HEK293 (cell line): Measurements from ENCODE around the gene CARM1.

ENCODE experiments used
- ATF2 ChIP-seq: fragments of 450-650 bp; formaldehyde crosslinking; IDR thresholded peaks from 2 replicates; pipeline ENCODE4 v1.5.1; 2016; ENCODE audit warnings: missing biosample characterization, missing genetic modification characterization, low read depth
- HOXC10 ChIP-seq: sonication (generic); formaldehyde crosslinking; IDR thresholded peaks from 2 replicates; pipeline ENCODE4 v1.8.1; 2023; ENCODE audit warnings: mild to moderate bottlenecking, missing genetic modification reagents
- OSR2 ChIP-seq: fragments of 450-650 bp; formaldehyde crosslinking; IDR thresholded peaks from 2 replicates; pipeline ENCODE4 v1.5.1; 2016; ENCODE audit warnings: missing biosample characterization, missing genetic modification characterization
- OVOL3 ChIP-seq: fragments of 450-650 bp; formaldehyde crosslinking; IDR thresholded peaks from 2 replicates; pipeline ENCODE4 v1.5.1; 2016; ENCODE audit warnings: missing biosample characterization, missing genetic modification characterization
- PRDM4 ChIP-seq: fragments of 450-650 bp; formaldehyde crosslinking; IDR thresholded peaks from 2 replicates; pipeline ENCODE4 v1.5.1; 2017; ENCODE audit warnings: missing biosample characterization, missing genetic modification characterization
- YY2 ChIP-seq: fragments of 450-650 bp; formaldehyde crosslinking; IDR thresholded peaks from 2 replicates; pipeline ENCODE4 v1.5.1; 2016; ENCODE audit warnings: missing biosample characterization, missing genetic modification characterization
- ZBTB48 ChIP-seq: fragments of 450-650 bp; formaldehyde crosslinking; IDR thresholded peaks from 2 replicates; pipeline ENCODE4 v1.5.1; 2016; ENCODE audit warnings: missing biosample characterization, missing genetic modification characterization
- ZFP69B ChIP-seq: fragments of 450-650 bp; formaldehyde crosslinking; IDR thresholded peaks from 2 replicates; pipeline ENCODE4 v1.5.1; 2016; ENCODE audit warnings: missing biosample characterization, missing genetic modification characterization
- ZNF175 ChIP-seq: fragments of 450-650 bp; formaldehyde crosslinking; IDR thresholded peaks from 2 replicates; pipeline ENCODE4 v1.5.1; 2016; ENCODE audit warnings: missing biosample characterization, missing genetic modification characterization
- ZNF239 ChIP-seq: fragments of 450-650 bp; formaldehyde crosslinking; IDR thresholded peaks from 2 replicates; pipeline ENCODE4 v1.5.1; 2016; ENCODE audit warnings: missing biosample characterization, missing genetic modification characterization
- ZNF324 ChIP-seq: fragments of 450-650 bp; formaldehyde crosslinking; IDR thresholded peaks from 2 replicates; pipeline ENCODE4 v1.5.1; 2016; ENCODE audit warnings: missing biosample characterization, missing genetic modification characterization
- ZNF398 ChIP-seq: fragments of 450-650 bp; formaldehyde crosslinking; IDR thresholded peaks from 2 replicates; pipeline ENCODE4 v1.5.1; 2017; ENCODE audit warnings: missing biosample characterization, missing genetic modification characterization
- ZNF416 ChIP-seq: fragments of 450-650 bp; formaldehyde crosslinking; IDR thresholded peaks from 2 replicates; pipeline ENCODE4 v1.5.1; 2016; ENCODE audit warnings: missing biosample characterization, missing genetic modification characterization
- ZNF518A ChIP-seq: fragments of 450-650 bp; formaldehyde crosslinking; conservative IDR thresholded peaks from 2 replicates; pipeline ENCODE4 v1.5.1; 2016; ENCODE audit warnings: low read depth, missing biosample characterization, missing genetic modification characterization
- ZNF621 ChIP-seq: fragments of 450-650 bp; formaldehyde crosslinking; IDR thresholded peaks from 2 replicates; pipeline ENCODE4 v1.5.1; 2017; ENCODE audit warnings: missing biosample characterization, missing genetic modification characterization
- ZNF629 ChIP-seq: fragments of 450-650 bp; formaldehyde crosslinking; IDR thresholded peaks from 2 replicates; pipeline ENCODE4 v1.5.1; 2017; ENCODE audit warnings: missing biosample characterization, missing genetic modification characterization
- ZNF677 ChIP-seq: fragments of 450-650 bp; IDR thresholded peaks from 2 replicates; pipeline ENCODE4 v1.5.0; 2018; ENCODE audit warnings: missing biosample characterization, mild to moderate bottlenecking, missing genetic modification characterization, moderate library complexity
- ZNF707 ChIP-seq: fragments of 450-650 bp; formaldehyde crosslinking; IDR thresholded peaks from 2 replicates; pipeline ENCODE4 v1.5.1; 2016; ENCODE audit warnings: missing biosample characterization, missing genetic modification characterization
- TF ChIP-seq, protein P1 (sequence below): fragments of 450-650 bp; formaldehyde crosslinking; conservative IDR thresholded peaks from 2 replicates; pipeline ENCODE4 v1.5.1; 2016; ENCODE audit warnings: low read depth, missing biosample characterization, missing genetic modification characterization
- TF ChIP-seq, protein P2 (sequence below): fragments of 450-650 bp; formaldehyde crosslinking; IDR thresholded peaks from 2 replicates; pipeline ENCODE4 v1.5.1; 2016; ENCODE audit warnings: missing biosample characterization, missing genetic modification characterization
- TF ChIP-seq, protein P3 (sequence below): fragments of 450-650 bp; formaldehyde crosslinking; IDR thresholded peaks from 2 replicates; pipeline ENCODE4 v1.5.1; 2016; ENCODE audit warnings: missing biosample characterization, missing genetic modification characterization

The CARM1 gene

DNA sequence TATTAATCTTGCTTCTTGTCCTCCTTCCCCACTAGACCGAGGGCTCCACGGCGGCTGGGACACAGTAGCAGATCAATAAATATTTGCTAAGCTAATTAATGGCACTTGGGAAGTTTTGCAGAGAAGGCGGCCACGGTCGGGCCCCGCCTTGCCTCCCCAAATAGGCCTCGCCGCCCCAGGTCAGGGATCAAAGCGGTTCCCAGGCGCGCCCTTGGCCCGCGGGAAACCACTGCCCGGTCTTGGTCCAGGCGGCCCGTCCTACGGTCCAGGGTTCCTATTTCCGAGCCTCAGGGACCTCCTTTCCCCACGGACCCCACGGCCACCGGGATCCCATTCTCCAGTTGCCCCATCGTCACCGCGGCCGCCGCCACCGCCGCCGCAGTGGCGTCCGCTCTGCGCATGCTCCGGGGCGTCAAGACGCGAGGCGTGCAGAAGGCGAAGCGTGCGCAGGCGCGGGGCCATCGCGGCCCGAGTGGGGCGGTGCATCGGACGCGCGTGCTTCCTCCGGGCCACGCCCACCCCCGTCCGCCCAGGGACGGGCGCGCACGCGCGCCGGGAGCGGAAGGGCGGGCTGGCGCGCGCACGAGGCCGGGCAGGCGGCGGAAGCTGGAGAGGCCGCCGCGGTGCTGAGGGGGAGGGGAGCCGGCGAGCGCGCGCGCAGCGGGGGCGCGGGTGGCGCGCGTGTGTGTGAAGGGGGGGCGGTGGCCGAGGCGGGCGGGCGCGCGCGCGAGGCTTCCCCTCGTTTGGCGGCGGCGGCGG lies 89.1 kb downstream of the CARM1 start, which contains the start of gene SMARCA4 (continued):
- TF ChIP-seq ZNF621 (tag by site-specific recombination) (no peak), OVOL3 (tag by site-specific recombination) (no peak), ZNF677 (tag by site-specific recombination) (no peak), ZNF398 (no peak), ZNF175 (tag by site-specific recombination) (no peak), ZNF239 (tag by site-specific recombination) (no peak), YY2 (tag by site-specific recombination) (0 out of 2 replicates have a peak, but pooled peaks have one; percentile 58), HOXC10 (CRISPR knock-in tag) (no peak), ZBTB48 (tag by site-specific recombination) (peak; percentile 62), ZFP69B (tag by site-specific recombination) (peak; percentile 74), ZNF518A (tag by site-specific recombination) (peak; percentile 38; the same call in 1 of the 2 replicates), ZNF324 (tag by site-specific recombination) (peak; percentile 67; the same call in 1 of the 2 replicates), ZNF629 (tag by site-specific recombination) (peak; percentile 58; the same call in 1 of the 2 replicates), PRDM4 (peak; percentile 47; the same call in 1 of the 2 replicates), OSR2 (no peak), ZNF707 (tag by site-specific recombination) (no peak), ZNF416 (no peak), ATF2 (no peak)
- TF ChIP-seq, protein P1, sequence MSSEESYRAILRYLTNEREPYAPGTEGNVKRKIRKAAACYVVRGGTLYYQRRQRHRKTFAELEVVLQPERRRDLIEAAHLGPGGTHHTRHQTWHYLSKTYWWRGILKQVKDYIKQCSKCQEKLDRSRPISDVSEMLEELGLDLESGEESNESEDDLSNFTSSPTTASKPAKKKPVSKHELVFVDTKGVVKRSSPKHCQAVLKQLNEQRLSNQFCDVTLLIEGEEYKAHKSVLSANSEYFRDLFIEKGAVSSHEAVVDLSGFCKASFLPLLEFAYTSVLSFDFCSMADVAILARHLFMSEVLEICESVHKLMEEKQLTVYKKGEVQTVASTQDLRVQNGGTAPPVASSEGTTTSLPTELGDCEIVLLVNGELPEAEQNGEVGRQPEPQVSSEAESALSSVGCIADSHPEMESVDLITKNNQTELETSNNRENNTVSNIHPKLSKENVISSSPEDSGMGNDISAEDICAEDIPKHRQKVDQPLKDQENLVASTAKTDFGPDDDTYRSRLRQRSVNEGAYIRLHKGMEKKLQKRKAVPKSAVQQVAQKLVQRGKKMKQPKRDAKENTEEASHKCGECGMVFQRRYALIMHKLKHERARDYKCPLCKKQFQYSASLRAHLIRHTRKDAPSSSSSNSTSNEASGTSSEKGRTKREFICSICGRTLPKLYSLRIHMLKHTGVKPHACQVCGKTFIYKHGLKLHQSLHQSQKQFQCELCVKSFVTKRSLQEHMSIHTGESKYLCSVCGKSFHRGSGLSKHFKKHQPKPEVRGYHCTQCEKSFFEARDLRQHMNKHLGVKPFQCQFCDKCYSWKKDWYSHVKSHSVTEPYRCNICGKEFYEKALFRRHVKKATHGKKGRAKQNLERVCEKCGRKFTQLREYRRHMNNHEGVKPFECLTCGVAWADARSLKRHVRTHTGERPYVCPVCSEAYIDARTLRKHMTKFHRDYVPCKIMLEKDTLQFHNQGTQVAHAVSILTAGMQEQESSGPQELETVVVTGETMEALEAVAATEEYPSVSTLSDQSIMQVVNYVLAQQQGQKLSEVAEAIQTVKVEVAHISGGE (tag by site-specific recombination) = no peak
- TF ChIP-seq, protein P2, sequence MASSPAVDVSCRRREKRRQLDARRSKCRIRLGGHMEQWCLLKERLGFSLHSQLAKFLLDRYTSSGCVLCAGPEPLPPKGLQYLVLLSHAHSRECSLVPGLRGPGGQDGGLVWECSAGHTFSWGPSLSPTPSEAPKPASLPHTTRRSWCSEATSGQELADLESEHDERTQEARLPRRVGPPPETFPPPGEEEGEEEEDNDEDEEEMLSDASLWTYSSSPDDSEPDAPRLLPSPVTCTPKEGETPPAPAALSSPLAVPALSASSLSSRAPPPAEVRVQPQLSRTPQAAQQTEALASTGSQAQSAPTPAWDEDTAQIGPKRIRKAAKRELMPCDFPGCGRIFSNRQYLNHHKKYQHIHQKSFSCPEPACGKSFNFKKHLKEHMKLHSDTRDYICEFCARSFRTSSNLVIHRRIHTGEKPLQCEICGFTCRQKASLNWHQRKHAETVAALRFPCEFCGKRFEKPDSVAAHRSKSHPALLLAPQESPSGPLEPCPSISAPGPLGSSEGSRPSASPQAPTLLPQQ (tag by site-specific recombination) = peak; percentile 90
- TF ChIP-seq, protein P3, sequence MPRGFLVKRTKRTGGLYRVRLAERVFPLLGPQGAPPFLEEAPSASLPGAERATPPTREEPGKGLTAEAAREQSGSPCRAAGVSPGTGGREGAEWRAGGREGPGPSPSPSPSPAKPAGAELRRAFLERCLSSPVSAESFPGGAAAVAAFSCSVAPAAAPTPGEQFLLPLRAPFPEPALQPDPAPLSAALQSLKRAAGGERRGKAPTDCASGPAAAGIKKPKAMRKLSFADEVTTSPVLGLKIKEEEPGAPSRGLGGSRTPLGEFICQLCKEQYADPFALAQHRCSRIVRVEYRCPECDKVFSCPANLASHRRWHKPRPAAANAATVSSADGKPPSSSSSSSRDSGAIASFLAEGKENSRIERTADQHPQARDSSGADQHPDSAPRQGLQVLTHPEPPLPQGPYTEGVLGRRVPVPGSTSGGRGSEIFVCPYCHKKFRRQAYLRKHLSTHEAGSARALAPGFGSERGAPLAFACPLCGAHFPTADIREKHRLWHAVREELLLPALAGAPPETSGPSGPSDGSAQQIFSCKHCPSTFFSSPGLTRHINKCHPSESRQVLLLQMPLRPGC (tag by site-specific recombination) = no peak; the same call in 1 of the 2 replicates
